Head of caudate nucleus (tissue), 42 donors: ENCODE data around the gene ZNF398.

Source experiments
- DNase-seq, 42 donors: peaks; one replicate each; pipeline versions ENCODE4 v3.0.0 to v3.0.0-alpha.2; 2020 to 2021; ENCODE audit warnings: mixed read lengths in 7 of 42
- intact Hi-C: fragments of 100-400 bp; cut with DNase I; formaldehyde crosslinking; loops from one replicate; pipeline ENCODE4 v1.15.0; 2022

Gene ZNF398, protein sequence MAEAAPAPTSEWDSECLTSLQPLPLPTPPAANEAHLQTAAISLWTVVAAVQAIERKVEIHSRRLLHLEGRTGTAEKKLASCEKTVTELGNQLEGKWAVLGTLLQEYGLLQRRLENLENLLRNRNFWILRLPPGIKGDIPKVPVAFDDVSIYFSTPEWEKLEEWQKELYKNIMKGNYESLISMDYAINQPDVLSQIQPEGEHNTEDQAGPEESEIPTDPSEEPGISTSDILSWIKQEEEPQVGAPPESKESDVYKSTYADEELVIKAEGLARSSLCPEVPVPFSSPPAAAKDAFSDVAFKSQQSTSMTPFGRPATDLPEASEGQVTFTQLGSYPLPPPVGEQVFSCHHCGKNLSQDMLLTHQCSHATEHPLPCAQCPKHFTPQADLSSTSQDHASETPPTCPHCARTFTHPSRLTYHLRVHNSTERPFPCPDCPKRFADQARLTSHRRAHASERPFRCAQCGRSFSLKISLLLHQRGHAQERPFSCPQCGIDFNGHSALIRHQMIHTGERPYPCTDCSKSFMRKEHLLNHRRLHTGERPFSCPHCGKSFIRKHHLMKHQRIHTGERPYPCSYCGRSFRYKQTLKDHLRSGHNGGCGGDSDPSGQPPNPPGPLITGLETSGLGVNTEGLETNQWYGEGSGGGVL

DNA sequence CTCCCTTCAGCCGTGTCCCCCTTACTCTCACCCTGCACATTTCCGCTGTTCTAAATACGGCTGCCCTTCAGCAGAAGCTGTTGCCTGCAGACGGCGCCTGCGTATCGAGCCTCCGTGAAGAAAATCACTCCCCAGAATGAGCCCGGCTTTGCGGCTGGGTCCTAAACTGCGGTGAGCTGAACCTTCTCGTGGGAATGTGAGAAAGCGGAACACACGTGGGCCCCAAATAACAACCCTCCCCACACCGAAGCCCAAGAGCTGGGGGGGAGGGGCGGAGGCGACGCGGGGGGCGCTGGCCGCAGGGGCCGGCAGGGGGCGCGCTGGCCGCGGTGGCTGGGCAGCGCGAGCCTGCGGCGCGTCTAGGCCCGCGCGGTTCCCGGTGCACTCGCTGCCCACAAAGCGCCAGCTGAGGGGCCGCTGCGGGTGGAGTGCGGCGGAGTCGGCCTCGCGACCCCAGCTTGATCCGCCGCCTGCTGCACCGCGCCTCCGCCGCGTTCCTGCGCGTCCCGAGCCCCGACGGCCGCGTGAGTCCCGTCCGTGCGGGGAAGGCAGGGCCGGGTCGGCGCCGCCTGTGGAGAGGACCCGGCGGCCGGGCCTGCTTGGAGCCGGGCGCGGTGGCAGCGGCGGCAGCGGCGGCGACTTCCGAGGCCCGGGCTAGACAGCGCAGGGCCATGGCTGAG is at the start of gene ZNF398:
Gene ZNF398, plus strand, starts transcription at position 382 of the 680 bp plus-strand sequence. Its CDS starts 290 bp downstream, at position 672.
- intact Hi-C loops: loop anchor here (1.0 kb wide), 1 partner anchor 21 kb away; the partner anchor contains the start of gene ZNF425
- DNase-seq: peak; percentile 57 to 90 (median 80)

DNA sequence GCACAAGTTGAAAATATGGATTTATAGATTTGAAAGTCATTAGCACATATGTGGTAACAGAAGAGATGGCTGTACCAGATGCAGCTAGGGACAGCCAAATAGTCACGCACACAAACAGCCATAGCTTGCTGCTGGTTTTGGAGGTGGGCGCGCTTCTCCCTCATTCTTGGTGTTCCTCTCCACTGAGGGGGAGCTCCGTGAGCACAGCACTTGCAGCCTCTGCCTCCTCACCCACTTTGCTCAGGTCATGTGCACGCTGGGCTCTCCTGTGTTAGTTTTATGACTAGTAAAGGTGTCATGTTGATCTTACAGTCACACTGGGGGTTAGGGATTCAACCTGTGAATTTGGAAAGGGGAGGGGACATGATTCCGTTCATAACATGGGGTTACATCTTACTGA is 48.2 kb upstream of the ZNF398 start:
- intact Hi-C loops: no loop called here
- peak in 13 of 42 donors; percentile 17 to 53 (median 24) for DNase-seq

DNA sequence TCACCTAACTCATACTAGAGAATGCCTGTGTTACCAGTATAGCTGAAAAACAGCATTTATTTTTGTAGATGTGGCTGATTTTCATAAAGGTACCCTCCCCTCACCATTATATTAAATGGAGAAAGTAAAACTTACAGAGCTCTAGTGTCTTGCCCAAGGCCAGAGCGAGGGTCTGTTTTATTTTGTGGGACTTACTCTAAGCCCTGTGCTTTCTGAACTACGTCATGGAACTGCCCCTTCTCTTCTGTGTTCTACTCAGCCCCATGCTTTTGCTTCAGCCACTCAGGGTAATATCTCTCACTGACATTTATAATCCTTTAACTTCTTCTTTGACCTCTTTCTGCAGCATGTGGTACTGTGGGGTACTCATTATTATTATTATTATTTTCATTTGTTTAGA is 46.4 kb upstream of the ZNF398 start:
- intact Hi-C loops: no loop called here
- DNase-seq: no peak

DNA sequence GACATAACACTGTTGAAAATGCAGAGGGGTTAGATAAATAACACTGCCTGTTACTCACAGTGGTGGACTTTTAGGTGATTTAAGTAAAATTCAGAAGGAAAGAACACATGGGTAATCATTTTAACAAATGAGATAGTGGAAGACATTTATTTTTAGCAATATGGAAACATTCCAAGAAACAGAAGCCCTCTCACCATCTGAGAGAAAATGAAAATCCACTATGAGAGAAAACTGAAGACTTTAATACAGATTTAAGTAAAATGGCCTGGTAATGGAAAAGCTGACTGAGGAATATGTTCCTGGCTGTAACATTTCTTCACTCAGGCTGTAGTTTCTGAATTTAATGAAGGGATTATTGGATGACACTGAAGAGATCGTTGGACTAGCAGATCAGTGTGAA is 44.6 kb upstream of the ZNF398 start:
- DNase-seq: no peak
- intact Hi-C loops: no loop called here

DNA sequence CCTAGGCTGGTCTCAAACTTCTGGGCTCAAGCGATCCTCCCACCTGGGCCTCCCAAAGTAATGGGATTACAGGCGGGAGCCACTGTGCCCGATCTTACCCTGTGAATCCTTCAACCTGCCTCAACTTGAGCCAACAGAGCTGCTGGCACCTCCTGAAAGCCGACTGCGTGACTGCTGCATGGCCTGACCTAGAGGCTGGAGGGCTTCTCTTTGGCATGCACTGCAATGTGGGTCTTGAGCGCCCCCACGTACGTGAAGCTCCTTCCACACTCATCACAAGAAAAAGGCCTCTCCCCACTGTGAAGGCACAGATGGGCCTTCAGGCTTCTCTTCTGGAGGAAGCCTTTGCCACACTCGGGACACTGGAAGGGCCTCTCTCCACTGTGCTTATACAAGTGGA is 43.8 kb upstream of the ZNF398 start:
- intact Hi-C loops: no loop called here

DNA sequence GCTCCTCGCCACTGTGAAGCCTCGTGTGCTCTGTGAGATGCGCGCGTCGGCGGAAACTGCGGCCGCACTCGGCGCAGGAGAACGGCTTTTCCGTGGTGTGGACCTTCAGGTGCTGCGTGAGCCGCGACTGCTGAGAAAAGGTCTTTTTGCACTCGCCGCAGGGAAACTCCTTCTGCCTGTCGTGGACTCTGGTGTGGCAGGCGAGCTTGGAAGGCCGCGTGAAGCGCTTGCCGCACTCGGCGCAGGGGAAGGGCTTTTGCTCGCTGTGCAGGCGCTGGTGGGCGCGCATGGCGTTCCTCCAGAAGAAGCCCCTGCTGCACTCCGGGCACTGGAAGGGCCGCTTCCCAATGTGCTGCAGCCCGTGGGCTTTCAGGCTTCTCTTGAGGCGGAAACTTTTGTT is 43.0 kb upstream of the ZNF398 start:
- DNase-seq: no peak
- intact Hi-C loops: no loop called here

More for the DNA sequence above, 43.8 kb upstream of the ZNF398 start:
- DNase-seq: no peak

DNA sequence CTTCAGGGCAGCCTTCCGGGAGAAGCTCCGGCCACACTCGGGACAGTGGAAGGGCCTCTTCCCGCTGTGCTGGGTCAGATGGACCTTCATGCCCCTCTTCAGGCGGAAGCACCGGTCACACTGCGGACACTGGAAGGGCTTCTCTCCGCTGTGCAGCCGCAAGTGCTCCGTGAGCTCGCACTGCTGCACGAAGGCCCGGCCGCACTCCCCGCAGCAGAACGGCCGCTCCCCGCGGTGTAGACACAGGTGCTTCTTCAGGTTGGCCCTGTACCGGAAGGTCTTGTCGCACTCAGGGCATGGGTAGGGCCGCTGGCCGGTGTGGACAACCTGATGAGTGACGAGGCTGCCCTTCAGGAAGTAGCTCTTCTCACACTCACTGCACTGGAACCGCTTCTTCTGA is 42.5 kb upstream of the ZNF398 start:
- intact Hi-C loops: no loop called here
- DNase-seq: no peak

DNA sequence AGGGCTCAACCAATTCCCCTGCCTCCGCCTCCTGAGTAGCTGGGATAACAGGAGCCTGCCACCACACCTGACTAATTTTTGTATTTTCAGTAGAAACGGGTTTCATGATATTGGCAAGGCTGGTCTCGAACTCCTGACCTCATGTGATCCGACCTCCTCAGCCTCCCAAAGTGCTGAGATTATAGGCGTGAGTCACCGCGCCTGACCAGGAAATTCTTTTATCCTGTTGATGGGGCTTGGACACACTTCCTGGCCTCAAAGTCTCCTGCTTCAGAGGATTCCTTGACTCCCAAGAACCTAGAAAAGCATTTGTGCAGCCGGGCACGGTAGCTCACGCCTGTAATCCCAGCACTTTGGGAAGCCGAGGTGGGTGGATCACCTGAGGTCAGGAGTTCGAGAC is 37.3 kb upstream of the ZNF398 start:
- no peak for DNase-seq
- intact Hi-C loops: no loop called here

DNA sequence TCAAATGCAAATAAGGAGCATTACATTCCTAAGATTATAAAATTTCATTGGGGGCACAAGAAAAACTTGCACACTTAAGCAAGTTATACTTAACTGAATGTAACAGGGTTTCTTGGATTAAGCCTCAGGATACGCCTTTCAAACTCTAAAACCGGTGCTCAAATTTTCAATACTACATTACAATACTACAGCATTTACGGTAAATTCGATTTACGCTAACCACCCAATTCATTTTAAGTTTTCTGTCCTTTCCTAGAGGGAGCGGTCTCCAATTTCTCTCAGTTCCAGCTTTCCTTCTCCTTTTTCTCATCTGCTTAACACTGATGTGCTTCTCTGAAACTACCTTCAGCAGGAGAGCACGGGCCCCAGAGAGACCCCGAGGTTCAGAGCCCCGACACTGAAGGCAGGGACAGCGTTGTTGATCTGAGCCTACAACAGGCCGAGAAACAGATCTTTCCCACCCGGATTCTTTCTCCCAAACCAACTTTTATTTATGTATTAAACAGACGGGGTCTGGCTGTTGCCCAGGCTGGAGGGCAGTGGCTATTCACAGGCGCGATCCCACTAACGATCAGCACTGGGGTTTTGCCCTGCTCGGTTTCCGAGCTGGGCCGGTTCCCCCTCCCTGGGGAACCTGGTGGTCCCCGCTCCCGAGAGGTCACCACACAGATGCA is 21.9 kb upstream of the ZNF398 start:
- DNase-seq: peak in 6 of 42 donors; percentile 7 to 49 (median 14)
- intact Hi-C loops: loop anchor here (5.0 kb wide), 1 partner anchor 372 kb away; the partner anchor contains the start of gene ZNF746

DNA sequence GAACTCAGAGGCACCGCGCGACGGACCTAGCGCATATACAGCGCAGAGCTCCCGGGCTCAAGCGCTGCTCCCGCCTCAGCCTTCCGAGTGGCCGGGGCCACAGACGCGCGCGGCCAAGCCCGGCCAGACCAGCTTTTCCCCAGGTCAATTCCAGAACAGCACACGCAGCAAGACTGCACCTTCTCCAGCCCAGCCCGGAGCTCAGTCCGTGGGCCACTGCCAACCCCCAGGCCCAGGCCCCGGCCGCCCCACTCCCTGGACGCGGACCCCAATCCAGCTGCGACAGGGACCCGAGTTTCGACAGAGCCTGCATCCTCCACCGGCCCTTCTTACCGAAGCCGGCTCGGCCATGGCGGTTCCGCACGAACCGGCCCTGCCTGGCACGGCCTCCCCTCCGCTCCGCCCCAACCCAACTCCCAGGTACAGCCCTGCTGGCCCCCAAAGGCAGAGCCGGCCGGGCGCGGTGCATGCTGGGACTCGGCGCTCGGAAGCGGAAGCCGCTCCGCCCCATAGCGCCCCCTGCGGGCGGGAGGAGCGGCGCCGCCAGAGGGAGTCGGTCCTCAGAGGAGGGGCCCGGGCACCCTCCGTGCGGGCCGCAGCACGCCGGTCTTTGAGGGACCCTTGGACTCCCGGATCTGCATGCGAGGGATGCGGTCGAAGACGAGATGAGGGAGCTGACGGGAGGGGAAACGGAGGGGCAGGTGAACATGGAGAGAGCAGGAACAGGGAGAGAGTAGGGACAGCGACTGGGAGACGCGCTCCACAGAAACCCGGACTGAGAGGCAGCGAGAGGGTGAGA is 21.2 kb upstream of the ZNF398 start, which contains the start of gene ZNF425:
Gene ZNF425, minus strand, starts transcription at position 462 of the 799 bp plus-strand sequence. Its CDS starts 111 bp downstream, at position 351.
- intact Hi-C loops: loop anchor here (1.0 to 5.0 kb wide), 3 partner anchors 21 to 371 kb away; partner anchors contain the start of genes ZNF398, ZNF746 and ZNF786

DNA sequence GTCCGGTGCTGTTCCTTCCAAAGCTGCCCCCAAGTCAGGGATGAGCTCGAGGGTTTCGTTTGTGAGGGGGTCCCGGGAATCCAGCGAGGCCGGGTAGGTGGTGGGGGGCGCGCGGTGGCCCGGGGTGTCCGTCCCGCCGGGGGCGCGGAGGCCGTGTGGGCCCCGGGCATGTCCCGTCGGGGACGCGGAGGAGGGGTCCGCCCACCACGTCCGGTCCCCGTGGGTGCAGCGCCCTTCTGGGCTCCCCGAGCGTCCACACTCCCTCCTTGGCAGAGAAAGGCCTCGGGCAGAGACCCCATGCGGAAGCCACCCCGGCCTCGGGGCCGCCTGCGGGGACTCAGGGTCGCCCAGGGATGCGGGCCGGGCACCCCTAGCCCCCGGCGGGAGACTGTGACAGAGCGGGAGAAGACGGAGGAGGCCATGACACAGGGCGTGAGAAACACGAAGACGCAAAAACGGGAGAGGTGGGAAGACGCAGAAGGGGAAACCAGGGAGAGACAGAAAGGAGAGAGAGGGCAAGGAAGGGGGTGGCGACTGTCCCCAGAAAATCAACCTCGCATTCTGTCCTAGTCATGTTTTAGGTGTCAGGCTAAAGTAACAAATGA is 20.5 kb upstream of the ZNF398 start:
- DNase-seq: peak in 39 of 42 donors; percentile 23 to 81 (median 56)
- intact Hi-C loops: loop anchor here (1.0 to 5.0 kb wide), 3 partner anchors 21 to 371 kb away; partner anchors contain the start of genes ZNF398, ZNF746 and ZNF786

More for the DNA sequence above, 21.2 kb upstream of the ZNF398 start, which contains the start of gene ZNF425:
- DNase-seq: peak; percentile 50 to 96 (median 90)

DNA sequence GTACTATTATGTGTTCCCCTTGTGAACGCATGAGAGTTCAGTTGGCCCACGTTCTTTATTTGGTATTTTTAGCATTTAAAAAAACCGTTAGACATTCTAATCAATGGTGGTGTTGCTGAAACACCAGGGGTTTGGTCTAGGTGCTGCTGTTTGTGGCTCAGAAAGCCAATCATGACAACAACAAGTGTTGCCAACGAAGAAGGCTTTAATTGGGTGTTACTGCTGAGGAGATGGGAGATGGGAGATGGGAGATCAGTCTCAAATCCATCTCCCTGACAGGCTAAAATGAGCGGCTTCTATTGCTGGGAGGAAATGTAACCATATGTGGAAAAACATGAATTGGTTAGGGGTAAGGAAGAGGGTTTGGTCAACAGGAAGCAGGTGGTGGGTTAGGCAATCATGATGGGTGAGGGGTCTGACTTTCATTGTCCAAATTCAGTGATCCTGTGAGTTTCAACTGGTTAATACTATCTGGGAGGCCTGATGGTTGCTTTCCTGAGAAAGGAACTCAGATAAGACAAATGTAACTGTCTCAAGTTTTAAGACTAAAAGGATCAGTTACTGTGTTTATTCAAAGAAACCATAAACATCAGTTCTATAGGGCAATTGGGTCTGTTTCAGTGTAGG is 16.6 kb upstream of the ZNF398 start:
- DNase-seq: no peak
- intact Hi-C loops: no loop called here

DNA sequence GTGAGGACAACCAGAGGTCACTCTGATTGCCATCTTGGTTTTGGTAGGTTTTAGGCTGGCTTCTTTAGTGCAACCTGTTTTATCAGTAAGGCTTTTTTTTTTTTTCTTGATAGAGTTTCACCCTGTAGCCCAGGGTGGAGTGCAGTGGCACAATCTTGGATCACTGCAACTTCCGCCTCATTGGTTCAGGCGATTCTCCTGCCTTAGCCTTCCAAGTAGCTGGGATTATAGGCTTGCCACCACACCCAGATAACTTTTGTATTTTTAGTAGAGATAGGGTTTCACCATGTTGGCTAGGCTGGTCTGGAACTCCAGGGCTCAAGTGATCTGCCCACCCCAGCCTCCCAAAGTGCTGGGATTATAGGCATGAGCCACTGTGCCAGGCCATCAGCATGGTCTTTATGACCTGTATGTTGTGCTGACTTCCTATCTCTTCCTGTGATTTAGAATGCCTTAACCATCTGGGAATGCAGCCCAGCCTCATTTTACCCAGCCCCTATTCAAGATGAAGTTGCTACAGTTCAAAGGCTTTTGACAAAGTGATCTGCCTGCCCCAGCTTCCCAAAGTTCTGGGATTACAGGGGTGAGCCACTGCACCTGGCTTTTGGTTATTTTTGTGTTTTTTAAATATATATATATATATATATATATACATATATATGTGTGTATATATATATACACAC is 14.1 kb upstream of the ZNF398 start:
- no peak for DNase-seq
- intact Hi-C loops: no loop called here

DNA sequence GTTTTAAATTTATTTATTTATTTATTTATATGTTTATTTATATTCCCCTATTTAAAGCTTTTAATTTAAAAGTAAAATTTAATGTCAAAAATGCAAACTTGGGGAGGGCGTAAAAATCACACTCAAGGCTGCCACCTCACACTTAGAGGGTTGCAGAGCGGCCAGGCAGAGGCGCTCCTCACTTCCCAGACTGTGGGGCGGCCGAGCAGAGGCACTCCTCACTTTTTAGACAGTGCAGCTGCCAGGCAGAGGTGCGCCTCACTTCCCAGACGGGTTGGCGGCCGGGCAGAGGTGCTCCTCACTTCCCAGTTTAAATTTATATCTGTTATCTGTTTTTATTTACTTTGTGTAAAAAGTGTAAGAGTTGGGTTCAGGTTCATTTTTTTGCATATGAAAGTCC is 11.1 kb upstream of the ZNF398 start:
- DNase-seq: no peak

DNA sequence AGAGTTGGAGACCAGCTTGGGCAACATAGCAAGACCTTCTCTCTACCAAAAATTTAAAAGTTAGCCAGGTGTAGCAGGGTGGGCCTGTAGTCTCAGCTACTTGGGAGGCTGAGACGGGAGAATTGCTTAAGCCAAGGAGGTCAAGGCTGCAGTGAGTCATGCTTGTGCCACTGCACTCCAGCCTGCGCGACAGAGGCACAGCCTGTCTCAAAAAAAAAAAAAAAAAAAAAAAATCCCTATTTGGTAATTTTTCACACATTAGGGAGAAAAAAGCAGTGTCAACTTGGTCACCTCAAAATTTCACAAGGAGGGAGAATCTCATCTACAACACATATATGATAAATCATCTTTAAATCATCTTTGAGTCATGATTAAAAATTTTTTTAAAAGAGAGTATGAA is 6.4 kb upstream of the ZNF398 start:
- no peak for DNase-seq
- intact Hi-C loops: no loop called here

More for the DNA sequence above, 11.1 kb upstream of the ZNF398 start:
- intact Hi-C loops: no loop called here

DNA sequence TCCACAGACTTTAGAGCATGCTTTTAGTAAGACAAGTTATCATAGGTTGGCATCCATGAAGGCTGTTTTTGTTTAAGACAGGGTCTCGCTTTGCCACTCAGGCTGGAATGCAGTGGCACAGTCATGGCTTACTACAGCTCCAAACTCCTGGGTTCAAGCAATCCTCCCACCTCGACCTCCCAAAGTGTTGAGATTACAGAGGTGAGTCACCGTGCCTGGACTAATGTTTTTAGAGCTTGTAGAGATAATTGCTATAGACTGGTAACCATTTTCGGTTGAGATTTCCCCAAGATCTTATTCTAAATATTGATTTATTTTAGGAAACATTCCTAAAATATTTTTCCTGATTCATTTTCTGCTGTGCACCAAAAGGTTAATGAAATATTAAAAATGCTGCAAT is 5.4 kb upstream of the ZNF398 start:
- intact Hi-C loops: no loop called here
- no peak for DNase-seq
